LNCaP clone FGC (cell line): ENCODE data around the gene GADL1.

Experiments used
- DNase-seq: peaks from one replicate; pipeline ENCODE4 v3.0.0-alpha.2; 2011; ENCODE audit warnings: low read depth
- H3K4me3 ChIP-seq: 2 replicates; pipeline ENCODE4 v1.5.1; 2011; ENCODE audit warnings: mild to moderate bottlenecking, low read depth, low read length, control low read depth
- CTCF ChIP-seq: IDR thresholded peaks from 2 replicates; pipeline ENCODE4 v1.5.1; 2012; ENCODE audit warnings: mild to moderate bottlenecking; ENCODE audit not compliant: control insufficient read depth, insufficient read depth; ENCODE audit errors: extremely low read depth

The GADL1 gene

DNA sequence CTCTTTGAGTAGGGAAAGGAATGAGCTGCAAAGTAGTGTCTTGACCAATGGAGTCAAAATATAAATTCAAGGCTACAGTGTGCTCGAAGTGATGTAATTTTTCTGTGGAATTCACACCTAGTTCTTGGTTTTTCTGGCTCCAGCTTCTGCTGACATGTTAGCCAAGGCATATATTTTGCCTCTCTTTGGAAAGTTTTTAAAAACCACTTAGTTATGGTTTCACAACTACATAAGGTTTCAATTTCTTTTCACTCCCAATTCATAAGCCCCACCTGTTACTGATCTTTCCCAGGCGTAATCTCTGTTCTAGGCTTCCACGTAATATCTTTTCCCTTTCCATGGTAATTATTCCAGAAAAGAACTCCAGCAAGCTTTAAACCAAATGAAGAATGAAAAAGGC lies 46.9 kb downstream of the GADL1 start:
- no peak for DNase-seq
- TF ChIP-seq CTCF = no peak
- no peak overlapping the region for H3K4me3 ChIP-seq

- no peak for DNase-seq
- no peak overlapping the region for H3K4me3 ChIP-seq
- no peak for TF ChIP-seq CTCF
Measured at GRCh38 chr3:30845606-30846005, 48.9 kb downstream of the GADL1 start.

GRCh38 chr3:30843877-30844276 lies 50.6 kb downstream of the GADL1 start:
- DNase-seq = no peak
- H3K4me3 ChIP-seq = no peak overlapping the region
- no peak for TF ChIP-seq CTCF

- no peak overlapping the region for H3K4me3 ChIP-seq
- TF ChIP-seq CTCF = no peak
- DNase-seq = no peak
Measured at GRCh38 chr3:30836141-30836540, 58.3 kb downstream of the GADL1 start.

- no peak for TF ChIP-seq CTCF
- DNase-seq = no peak
- H3K4me3 ChIP-seq = no peak overlapping the region
Measured at GRCh38 chr3:30835667-30836066, 58.8 kb downstream of the GADL1 start.

- TF ChIP-seq CTCF = no peak
- H3K4me3 ChIP-seq = no peak overlapping the region
- DNase-seq = no peak
Measured at GRCh38 chr3:30832961-30833575, 61.4 kb downstream of the GADL1 start.

DNA sequence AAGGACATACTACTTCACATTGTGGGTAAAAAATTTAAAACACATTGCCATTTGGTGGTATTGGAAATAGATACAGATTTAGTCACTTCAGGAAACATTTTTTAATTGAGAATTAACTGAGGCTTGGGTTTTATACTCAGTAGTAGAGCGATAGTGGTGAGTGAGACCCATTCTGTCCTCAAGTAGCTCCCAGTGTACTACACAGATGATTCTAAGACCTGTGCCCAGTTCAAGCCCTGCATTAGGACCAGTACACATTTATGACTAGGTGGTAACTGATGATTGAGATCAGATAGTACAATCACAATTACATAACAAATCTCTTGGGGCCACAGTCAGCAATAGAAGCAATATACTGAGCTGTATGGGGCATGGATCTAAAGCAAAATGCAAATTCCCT lies 67.4 kb downstream of the GADL1 start:
- H3K4me3 ChIP-seq = no peak overlapping the region

More for the DNA sequence above, 67.4 kb downstream of the GADL1 start:
- no peak for DNase-seq
- TF ChIP-seq CTCF = no peak
